ENCODE data around the gene GTF2F1. TPM values are rescaled to one million over a fixed set of nuclear protein-coding genes. Genes with fewer than 3 reads are reported as not detected.

The GTF2F1 gene
- total RNA-seq (81.3 and 96.7 TPM in 2 replicates), polyA plus RNA-seq (37.7 and 43.0 TPM in 2 replicates)

GRCh38 chr19:6393074-6393982, at the start of gene GTF2F1:
Gene GTF2F1, minus strand, starts transcription at chr19:6393164. Its CDS starts 169 bp downstream, at chr19:6392995.
- peak within 1 kb of the TSS; percentile 80 for H3K4me3 ChIP-seq
- DNase-seq (ENCODE audit: low read depth in 1 of 2, low spot score in 1 of 2): peak; percentile 97 to 98
- H3K27me3 ChIP-seq: no peaks in the 10 kb centered on the region
- peaks cover 12% of the 10 kb centered on the region for H3K36me3 ChIP-seq
- TF ChIP-seq, protein P1, sequence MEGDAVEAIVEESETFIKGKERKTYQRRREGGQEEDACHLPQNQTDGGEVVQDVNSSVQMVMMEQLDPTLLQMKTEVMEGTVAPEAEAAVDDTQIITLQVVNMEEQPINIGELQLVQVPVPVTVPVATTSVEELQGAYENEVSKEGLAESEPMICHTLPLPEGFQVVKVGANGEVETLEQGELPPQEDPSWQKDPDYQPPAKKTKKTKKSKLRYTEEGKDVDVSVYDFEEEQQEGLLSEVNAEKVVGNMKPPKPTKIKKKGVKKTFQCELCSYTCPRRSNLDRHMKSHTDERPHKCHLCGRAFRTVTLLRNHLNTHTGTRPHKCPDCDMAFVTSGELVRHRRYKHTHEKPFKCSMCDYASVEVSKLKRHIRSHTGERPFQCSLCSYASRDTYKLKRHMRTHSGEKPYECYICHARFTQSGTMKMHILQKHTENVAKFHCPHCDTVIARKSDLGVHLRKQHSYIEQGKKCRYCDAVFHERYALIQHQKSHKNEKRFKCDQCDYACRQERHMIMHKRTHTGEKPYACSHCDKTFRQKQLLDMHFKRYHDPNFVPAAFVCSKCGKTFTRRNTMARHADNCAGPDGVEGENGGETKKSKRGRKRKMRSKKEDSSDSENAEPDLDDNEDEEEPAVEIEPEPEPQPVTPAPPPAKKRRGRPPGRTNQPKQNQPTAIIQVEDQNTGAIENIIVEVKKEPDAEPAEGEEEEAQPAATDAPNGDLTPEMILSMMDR (IDR thresholded peaks at IDR 0.05; ENCODE audit: low read depth, low read length): no peak
- peak within 1 kb of the TSS; percentile 93 for H3K27ac ChIP-seq
- no peaks in the 10 kb centered on the region for H3K9me3 ChIP-seq (ENCODE audit: low read depth)
- peaks cover 7% of the 10 kb centered on the region for H3K4me1 ChIP-seq (ENCODE audit: low read depth)

DNA sequence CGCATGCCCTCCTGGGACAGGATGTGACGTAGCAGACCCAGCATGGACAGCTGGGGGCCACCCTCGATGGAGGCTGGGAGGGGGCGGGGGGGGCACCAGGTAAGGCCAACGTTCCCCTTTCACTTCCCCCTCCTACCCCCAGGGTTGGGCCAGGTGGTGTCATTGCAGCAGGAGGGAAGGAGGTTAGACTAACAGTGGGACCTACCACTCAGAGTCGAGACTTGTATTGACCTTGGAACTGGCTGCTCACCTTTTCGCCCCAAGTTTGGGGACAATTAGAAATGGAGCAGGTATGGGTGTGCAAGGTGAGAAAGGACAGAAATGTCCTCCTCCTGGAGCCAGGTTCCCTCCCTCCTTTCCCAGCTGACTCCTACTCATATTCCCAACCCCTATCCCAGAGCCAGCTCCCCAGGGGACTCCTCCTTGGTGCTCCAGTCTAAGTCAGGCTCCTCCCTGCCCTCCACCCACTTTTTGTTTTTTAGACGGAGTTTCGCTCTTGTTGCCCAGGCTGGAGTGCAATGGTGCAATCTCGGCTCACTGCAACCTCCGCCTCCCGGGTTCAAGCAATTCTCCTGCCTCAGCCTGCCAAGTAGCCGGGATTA, 49.2 kb upstream of the GTF2F1 start:
- no peaks in the 10 kb centered on the region for H3K4me1 ChIP-seq (ENCODE audit: low read depth)
- H3K36me3 ChIP-seq: no peaks in the 10 kb centered on the region
- no peak for DNase-seq (ENCODE audit: low read depth in 1 of 2, low spot score in 1 of 2)
- H3K27me3 ChIP-seq: no peaks in the 10 kb centered on the region
- no peaks in the 10 kb centered on the region for H3K9me3 ChIP-seq (ENCODE audit: low read depth)
- TF ChIP-seq, protein P1 (IDR thresholded peaks at IDR 0.05; ENCODE audit: low read depth, low read length): no peak
- H3K27ac ChIP-seq: no peak overlapping the region
- no peak overlapping the region for H3K4me3 ChIP-seq

- H3K36me3 ChIP-seq: no peaks in the 10 kb centered on the region
- no peak for DNase-seq (ENCODE audit: low read depth in 1 of 2, low spot score in 1 of 2)
- H3K4me3 ChIP-seq: no peak overlapping the region
- no peaks in the 10 kb centered on the region for H3K4me1 ChIP-seq (ENCODE audit: low read depth)
- H3K9me3 ChIP-seq (ENCODE audit: low read depth): no peaks in the 10 kb centered on the region
- no peak overlapping the region for H3K27ac ChIP-seq
- no peaks in the 10 kb centered on the region for H3K27me3 ChIP-seq
- TF ChIP-seq, protein P1 (IDR thresholded peaks at IDR 0.05; ENCODE audit: low read depth, low read length): no peak
Observed at GRCh38 chr19:6440905-6441304, 47.9 kb upstream of the GTF2F1 start.

GRCh38 chr19:6439743-6440142, 46.8 kb upstream of the GTF2F1 start:
- H3K4me1 ChIP-seq (ENCODE audit: low read depth): no peaks in the 10 kb centered on the region
- no peaks in the 10 kb centered on the region for H3K9me3 ChIP-seq (ENCODE audit: low read depth)
- no peaks in the 10 kb centered on the region for H3K27me3 ChIP-seq
- TF ChIP-seq, protein P1 (IDR thresholded peaks at IDR 0.05; ENCODE audit: low read depth, low read length): no peak
- H3K27ac ChIP-seq: no peak overlapping the region
- no peak overlapping the region for H3K4me3 ChIP-seq
- no peak for DNase-seq (ENCODE audit: low read depth in 1 of 2, low spot score in 1 of 2)
- no peaks in the 10 kb centered on the region for H3K36me3 ChIP-seq

DNA sequence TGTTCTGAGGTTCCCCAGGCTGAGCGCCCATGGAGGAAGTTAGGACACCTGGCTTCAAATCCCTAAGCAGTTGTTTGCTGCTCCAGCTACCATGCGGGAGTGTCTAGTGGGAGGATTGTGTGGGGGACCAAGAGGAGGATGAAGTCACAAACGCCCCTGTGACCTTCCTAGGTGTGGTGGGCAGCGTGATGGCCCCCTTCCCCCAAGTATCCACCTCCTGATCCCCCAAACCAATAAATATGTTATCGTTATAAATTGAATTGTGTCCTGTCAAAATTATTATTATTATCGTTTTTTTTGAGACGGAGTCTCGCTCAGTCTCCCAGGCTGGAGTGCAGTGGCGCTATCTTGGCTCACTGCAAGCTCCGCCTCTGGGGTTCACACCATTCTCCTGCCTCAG, 40.7 kb upstream of the GTF2F1 start, which contains the start of gene SLC25A41:
Gene SLC25A41, minus strand, starts transcription at position 101 of the 400 bp plus-strand sequence. Its CDS starts 70 bp downstream, at position 31.
- no peaks in the 10 kb centered on the region for H3K36me3 ChIP-seq
- peaks cover 9% of the 10 kb centered on the region for H3K27me3 ChIP-seq
- no peak within 1 kb of the TSS for H3K4me3 ChIP-seq

More for the DNA sequence above, 40.7 kb upstream of the GTF2F1 start, which contains the start of gene SLC25A41:
- H3K4me1 ChIP-seq (ENCODE audit: low read depth): no peaks in the 10 kb centered on the region
- no peak within 1 kb of the TSS for H3K27ac ChIP-seq
- TF ChIP-seq, protein P1 (IDR thresholded peaks at IDR 0.05; ENCODE audit: low read depth, low read length): no peak
- no peak for DNase-seq (ENCODE audit: low read depth in 1 of 2, low spot score in 1 of 2)
- no peaks in the 10 kb centered on the region for H3K9me3 ChIP-seq (ENCODE audit: low read depth)

Data from cardiac muscle cell (in vitro differentiated cells and primary cell).